HG02588 (cell line): ENCODE measurements around the gene NUCB1.

Experiments
- ATAC-seq: cut with Tn5 transposase; IDR thresholded peaks from one replicate; pipeline ENCODE4 v1.9.1; 2021; ENCODE audit warnings: mild to moderate bottlenecking, moderate library complexity; ENCODE audit not compliant: unreplicated experiment

Gene NUCB1

GRCh38 chr19:48928164-48929025, 28.3 kb downstream of the NUCB1 start:
- ATAC-seq, result no peak

- no peak for ATAC-seq
Measured at GRCh38 chr19:48933382-48933932, 33.3 kb downstream of the NUCB1 start, which contains the start of gene DHDH. DHDH (plus strand) TSS chr19:48933699; CDS start chr19:48933722, 23 bp downstream.

GRCh38 chr19:48934837-48935236, 34.7 kb downstream of the NUCB1 start:
- ATAC-seq, result no peak

- no peak for ATAC-seq
Measured at GRCh38 chr19:48935864-48936263, 35.8 kb downstream of the NUCB1 start.

DNA sequence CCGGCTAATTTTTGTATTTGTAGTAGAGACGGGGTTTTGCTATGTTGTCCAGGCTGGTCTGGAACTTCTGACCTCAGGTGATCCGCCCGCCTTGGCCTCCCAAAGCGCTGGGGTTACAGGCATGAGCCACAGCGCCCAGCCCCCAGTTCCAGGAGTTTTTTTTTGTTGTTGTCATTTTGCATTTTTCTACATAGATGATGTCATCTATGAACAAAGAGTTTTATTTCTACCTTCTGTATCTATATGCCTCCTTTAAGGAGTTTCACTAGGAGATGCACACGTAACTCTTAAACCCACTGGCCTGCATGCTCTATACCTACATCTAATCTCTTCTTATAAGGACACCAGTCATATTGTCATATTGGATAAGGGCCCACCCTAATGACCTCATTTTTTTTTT, 38.1 kb downstream of the NUCB1 start:
- no peak for ATAC-seq

GRCh38 chr19:48940902-48941301, 40.8 kb downstream of the NUCB1 start:
- ATAC-seq, result no peak

DNA sequence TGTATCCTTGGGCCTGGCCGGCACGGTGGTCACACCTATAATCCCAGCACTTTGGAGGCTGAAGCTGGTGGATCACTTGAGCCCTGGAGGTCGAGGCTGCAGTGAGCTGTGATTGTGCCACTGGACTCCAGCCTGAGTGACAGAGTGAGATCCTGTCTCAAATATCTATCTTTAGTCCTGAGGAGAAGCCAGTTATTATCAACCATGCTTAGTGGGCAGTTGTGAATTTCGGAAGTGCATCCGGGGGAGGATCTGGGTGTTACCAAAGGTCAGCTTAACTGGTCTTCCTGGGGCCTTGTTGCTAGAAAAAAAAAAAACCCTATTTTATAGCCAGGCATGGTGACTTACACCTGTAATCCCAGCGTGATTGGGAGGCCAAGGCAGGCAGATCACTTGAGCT, 43.0 kb downstream of the NUCB1 start:
- no peak for ATAC-seq

DNA sequence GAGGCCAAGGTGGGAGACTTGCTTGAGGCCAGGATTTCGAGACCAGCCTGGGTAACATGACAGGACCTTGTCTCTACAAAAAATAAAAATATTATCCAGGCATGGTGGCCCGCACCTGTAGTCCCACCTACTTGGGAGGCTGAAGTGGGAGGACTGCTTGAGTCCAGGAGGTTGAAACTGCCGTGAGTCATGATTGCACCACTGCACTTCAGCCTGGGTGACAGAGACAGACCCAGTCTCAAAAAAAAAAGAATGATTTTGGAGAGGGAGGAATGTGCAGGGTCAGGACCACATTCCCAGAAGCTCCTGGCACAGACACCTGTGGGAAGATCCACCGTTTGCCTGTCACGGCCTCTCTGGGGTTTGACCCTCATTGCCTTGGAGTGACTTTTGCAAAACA, 45.3 kb downstream of the NUCB1 start:
- ATAC-seq, result no peak

DNA sequence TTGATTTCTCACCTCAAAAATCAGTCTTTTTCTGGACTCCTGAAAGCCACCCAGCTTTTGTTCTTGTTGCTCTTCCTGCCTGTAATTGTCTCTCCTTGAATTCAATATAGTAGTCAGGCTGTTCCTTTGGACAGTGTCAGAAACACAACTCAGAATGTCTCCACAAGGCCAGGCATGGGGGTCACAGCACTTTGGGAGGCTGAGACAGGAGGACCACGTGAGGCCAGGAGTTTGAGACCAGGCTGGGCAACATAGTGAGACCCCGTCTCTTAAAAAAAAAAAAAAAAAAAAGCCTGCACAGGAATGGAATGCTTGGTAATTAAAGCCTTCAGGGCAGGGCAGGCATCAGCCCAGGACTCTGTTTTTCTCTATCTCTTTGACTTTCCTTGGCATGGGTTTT, 45.7 kb downstream of the NUCB1 start:
- no peak for ATAC-seq

GRCh38 chr19:48946463-48947257, 46.5 kb downstream of the NUCB1 start:
- ATAC-seq, result no peak

GRCh38 chr19:48947258-48947542, 47.1 kb downstream of the NUCB1 start:
- ATAC-seq, result no peak

- ATAC-seq, result no peak
Measured at GRCh38 chr19:48950159-48950558, 50.0 kb downstream of the NUCB1 start.

GRCh38 chr19:48950830-48951519, 50.9 kb downstream of the NUCB1 start:
- ATAC-seq, result no peak

DNA sequence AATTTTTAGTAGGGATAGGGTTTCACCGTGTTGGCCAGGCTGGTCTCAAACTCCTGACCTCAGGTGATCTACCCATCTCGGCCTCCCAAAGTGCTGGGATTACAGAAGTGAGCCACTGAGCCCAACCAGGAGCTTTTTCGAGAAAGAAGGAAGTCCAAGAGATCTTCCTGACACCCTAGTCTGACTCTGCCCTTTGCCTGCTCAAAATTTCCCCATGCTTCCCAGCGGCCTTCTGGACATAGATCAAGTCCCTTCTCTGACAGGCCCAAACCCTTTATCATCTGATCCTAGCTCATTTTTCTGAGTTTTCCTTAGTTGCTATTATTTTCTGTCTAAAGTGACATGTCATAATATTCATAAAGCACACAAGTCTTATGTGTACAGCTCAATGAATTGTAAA, 53.0 kb downstream of the NUCB1 start:
- no peak for ATAC-seq

- ATAC-seq, result no peak
Measured at GRCh38 chr19:48953990-48954594, 54.0 kb downstream of the NUCB1 start.

DNA sequence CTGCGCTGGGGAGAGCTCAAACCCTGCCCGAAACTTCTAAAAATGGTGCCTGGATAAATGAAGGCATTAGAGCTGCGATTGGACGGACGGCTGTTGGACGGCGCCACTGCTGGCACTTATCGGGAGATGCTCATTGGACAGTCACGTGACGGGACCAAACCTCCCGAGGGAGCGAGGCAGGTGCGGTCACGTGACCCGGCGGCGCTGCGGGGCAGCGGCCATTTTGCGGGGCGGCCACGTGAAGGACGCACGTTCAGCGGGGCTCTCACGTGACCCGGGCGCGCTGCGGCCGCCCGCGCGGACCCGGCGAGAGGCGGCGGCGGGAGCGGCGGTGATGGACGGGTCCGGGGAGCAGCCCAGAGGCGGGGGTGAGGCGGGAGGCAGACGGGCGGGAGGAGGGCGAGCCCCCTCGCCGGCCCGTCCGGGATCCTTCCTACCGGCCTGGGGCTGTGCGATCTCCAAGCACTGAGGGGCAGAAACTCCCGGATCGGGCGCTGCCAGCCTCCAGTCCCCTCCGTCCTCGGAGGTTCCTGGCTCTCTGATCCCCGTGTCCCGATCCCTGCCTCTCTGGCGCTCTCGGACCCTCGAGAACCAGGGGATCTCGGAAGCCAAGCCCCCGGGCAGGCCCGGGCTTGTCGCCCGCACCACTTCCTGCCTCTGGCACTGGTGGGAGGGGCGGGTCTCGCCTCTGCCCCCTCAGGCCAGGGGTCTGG, 54.6 kb downstream of the NUCB1 start, which contains the start of gene BAX:
Gene BAX (plus strand): TSS at position 281 of the 713 bp plus-strand sequence. CDS start 54 bp downstream, at position 335.
- peak; percentile 77 for ATAC-seq

DNA sequence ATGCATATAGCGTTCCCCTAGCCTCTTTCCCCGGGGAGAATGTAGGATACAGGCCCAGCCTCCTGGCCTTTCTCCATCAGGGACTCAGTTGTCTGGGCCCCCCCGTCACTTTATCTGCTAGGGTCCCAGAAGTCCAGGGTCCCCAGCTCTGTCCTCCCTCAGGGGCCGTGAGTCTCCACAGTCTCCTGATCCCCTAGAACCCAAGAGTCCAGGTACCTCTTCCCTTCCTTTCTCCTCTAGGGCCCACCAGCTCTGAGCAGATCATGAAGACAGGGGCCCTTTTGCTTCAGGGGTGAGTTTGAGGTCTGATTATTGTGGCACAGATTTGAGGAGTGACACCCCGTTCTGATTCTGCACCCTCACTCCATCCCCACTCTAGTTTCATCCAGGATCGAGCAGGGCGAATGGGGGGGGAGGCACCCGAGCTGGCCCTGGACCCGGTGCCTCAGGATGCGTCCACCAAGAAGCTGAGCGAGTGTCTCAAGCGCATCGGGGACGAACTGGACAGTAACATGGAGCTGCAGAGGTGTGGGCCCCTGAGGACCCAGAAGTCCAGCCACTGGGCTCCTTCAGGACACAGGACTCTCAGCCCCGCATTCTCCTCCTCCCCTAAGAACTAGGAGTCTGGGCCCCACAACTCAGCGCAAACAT, 55.3 kb downstream of the NUCB1 start:
- no peak for ATAC-seq

DNA sequence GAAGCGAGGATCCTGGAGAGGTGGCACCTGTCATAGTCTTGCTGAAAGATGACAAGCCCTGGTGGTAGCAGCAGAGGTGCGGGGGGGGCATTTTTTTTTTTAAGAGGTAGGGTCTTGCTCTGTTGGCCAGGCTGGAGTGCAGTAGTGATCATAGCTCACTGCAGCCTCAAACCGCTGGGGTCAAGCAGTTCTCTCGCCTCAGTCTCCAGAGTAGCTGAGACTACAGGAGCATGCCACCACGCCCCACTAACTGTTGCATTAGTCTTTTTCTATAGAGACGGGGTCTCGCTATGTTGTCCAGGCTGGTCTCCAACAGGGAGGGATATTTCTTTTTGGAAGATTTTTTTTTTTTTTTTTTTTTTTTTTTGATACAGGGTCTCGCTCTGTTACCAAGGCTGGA, 57.9 kb downstream of the NUCB1 start:
- ATAC-seq, result no peak

DNA sequence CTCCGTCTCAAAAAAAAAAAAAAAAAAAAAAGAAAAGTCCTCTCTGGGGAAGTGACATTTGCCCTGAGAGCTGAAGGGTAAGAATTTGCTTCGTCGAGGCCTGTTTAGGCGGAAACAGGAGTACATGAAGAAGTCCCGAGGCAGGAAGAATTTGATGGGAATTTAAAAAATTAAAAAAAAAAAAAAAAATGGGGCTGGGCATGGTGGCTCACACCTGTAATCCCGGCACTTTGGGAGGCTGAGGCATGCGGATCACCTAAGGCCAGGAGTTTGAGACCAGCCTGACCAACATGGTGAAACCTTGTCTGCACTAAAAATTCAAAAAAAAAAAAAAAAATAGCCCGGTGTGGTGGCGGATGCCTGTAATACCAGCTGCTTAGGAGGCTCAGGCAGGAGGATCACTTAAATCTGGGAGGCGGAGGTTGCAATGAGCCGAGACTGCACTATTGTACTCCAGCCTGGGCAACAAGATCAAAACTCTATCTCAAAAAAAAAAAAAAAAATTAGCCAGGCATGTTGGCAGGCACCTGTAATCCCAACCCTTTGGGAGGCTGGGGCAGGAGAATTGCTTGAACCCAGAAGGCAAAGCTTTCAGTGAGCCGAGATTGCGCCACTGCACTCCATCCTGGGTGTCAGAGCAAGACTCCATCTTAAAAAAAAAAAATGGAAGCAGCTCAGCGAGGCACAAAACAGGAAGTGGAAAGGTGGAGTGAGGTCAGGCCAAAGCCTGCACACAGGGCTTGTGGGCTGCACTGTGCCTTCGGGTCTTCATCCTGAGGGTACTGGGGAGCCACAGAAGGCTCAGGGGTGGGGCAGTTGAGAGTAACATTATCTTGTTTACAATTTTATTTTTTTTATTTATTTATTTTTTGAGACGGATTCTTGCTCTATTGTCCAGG, 59.5 kb downstream of the NUCB1 start:
- no peak for ATAC-seq
